ENCODE measurements around the gene GIN1. TPM values are rescaled to one million over a fixed set of nuclear protein-coding genes. Genes with fewer than 3 reads are reported as not detected.

The GIN1 gene, protein sequence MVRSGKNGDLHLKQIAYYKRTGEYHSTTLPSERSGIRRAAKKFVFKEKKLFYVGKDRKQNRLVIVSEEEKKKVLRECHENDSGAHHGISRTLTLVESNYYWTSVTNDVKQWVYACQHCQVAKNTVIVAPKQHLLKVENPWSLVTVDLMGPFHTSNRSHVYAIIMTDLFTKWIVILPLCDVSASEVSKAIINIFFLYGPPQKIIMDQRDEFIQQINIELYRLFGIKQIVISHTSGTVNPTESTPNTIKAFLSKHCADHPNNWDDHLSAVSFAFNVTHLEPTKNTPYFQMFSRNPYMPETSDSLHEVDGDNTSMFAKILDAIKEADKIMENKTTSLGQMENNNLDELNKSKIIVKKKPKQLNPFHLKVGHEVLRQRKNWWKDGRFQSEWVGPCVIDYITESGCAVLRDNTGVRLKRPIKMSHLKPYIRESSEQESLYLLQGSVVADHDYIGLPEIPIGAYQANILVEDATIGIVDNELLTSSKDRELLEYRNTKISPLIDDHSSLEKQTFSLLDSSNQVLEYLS
- 3.4 and 4.0 TPM in 2 replicates for total RNA-seq (2014; rRNA removed; shearing (Covaris generic))

DNA sequence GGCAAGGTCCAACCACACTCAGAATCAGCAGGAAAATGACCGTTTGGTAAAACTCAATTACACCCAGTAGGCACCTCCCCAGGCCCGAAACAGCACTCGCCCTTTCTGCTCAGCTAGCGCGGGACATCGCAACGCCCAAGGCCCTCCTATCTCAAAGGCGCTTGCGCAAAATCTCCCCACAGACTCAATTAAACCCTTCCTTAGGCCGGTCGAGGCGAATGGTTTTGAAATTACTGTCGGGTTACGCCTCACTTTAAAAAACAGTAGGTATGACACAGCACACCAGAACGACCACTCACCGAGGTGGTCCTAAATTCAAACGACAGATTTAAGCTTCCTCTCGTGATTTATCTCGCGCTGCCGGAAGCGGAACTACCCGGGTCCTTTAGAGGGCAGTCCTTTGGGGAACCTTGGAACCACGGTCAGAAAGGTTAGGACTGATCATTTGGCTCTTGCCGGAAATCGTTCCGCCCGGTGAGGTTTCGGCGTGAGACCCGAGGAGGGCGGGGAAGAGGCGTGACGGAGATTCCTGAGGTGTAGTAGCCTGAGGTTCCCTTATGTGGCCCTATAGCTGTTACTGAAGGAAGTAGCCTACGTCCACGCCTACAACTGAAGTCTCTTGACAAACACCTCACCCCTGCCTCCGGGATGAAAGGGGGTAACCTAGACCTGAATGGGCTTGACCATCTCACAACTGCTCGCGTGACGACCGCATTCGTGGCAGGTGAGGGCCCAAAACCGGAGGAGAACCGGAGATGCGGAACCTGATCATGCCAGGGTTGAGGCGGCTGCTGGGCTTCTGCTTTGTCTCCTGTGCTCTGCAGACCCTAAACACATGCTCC is at the start of gene GIN1, which contains the start of gene PPIP5K2:
Gene GIN1, minus strand, starts transcription at position 374 of the 842 bp plus-strand sequence. CDS start 11,431 bp downstream, outside the sequence.
Gene PPIP5K2, plus strand, starts transcription at position 537 of the 842 bp plus-strand sequence. CDS start 9,289 bp downstream, outside the sequence.

Other genes starting within 250 kb of the GIN1 start
- gene PPIP5K2, start 163 bp upstream of the GIN1 start, total RNA-seq (2014; rRNA removed; shearing (Covaris generic)) = 25.7 TPM in 2 replicates
- 15.4 and 17.1 TPM in 2 replicates for gene MACIR, start 138.6 kb upstream of the GIN1 start, total RNA-seq (2014; rRNA removed; shearing (Covaris generic))